K562 (cell line): ENCODE data around the gene ERMP1. TPM values are rescaled to one million over a fixed set of nuclear protein-coding genes. Genes with fewer than 3 reads are reported as not detected.

Experiments used
- BHLHE40 ChIP-seq: IDR thresholded peaks from 2 replicates; pipeline ENCODE4 v1.6.1; 2011; ENCODE audit warnings: low read length, improper control_type of control experiment
- BRD4 ChIP-seq: fragments of 200-600 bp; sonication (generic); IDR thresholded peaks from 2 replicates; pipeline ENCODE4 v1.6.1; 2017; ENCODE audit warnings: inconsistent platforms
- EHMT2 ChIP-seq: fragments of 450-650 bp; IDR thresholded peaks from 2 replicates; pipeline ENCODE4 v1.6.1; 2018; ENCODE audit warnings: antibody characterized with exemption
- HLTF ChIP-seq: fragments of 450-650 bp; IDR thresholded peaks from 2 replicates; pipeline ENCODE4 v1.6.1; 2016
- JUND ChIP-seq, 2 experiments: IDR thresholded peaks; 2 replicates in 1 of 2; 3 replicates in 1 of 2; pipeline ENCODE4 v1.6.1; 2011; ENCODE audit warnings: borderline replicate concordance in 2 of 2, low read depth in 2 of 2, low read length in 2 of 2, improper control_type of control experiment in 1 of 2, missing biosample characterization in 1 of 2, missing genetic modification characterization in 1 of 2, missing genetic modification reagents in 1 of 2
- NFRKB ChIP-seq: fragments of 450-650 bp; IDR thresholded peaks from 2 replicates; pipeline ENCODE4 v1.6.1; 2016; ENCODE audit warnings: low read depth
- PURB ChIP-seq: sonication (generic); formaldehyde crosslinking; IDR thresholded peaks from 2 replicates; pipeline ENCODE4 v1.9.0; 2021; ENCODE audit warnings: low read depth, mild to moderate bottlenecking, missing genetic modification reagents
- SPI1 ChIP-seq: IDR thresholded peaks from 2 replicates; pipeline ENCODE4 v1.6.1; 2011; ENCODE audit warnings: low read depth, low read length, control low read depth, borderline replicate concordance
- TEAD1 ChIP-seq, 2 experiments: fragments of 450-650 bp in 1 of 2; sonication (generic) in 1 of 2; formaldehyde crosslinking; IDR thresholded peaks; 2 replicates each; pipeline versions ENCODE4 v1.4.0 to v1.8.0; 2020 to 2022; ENCODE audit warnings: mild to moderate bottlenecking in 2 of 2, missing genetic modification reagents in 1 of 2
- ZNF57 ChIP-seq: fragments of 450-650 bp; formaldehyde crosslinking; IDR thresholded peaks from 2 replicates; pipeline ENCODE4 v1.4.0; 2020; ENCODE audit warnings: mild to moderate bottlenecking, moderate library complexity
- ZNF76 ChIP-seq: fragments of 250-450 bp; sonication (Bioruptor Pico); IDR thresholded peaks from 2 replicates; pipeline ENCODE4 v1.4.0; 2020; ENCODE audit warnings: mild to moderate bottlenecking, moderate library complexity, borderline replicate concordance
- polyA plus RNA-seq, 8 experiments: library from polyadenylated mRNA; depleted of rRNA in 4 of 8; stranded (reverse) in 5 of 8; unstranded in 3 of 8; fragments of >200 nt; fragmentation: Nextera tagmentation in 2 of 8; fragmentation: Illumina TruSeq in 1 of 8; extraction: Ambion mirVana in 2 of 8; extraction: Trizol in 1 of 8; gene quantifications; 2 replicates each; pipeline versions ENCODE4 v1.2.1 to v1.2.3, GENCODE V29; 2011 to 2014; ENCODE audit warnings: inconsistent platforms in 1 of 8, missing spikeins in 1 of 8
- total RNA-seq, 7 experiments: library from RNA; depleted of rRNA in 6 of 7; stranded (reverse); fragments of >200 nt in 6 of 7; fragmentation: Illumina TruSeq in 2 of 7; extraction: Trizol in 2 of 7; gene quantifications; 2 replicates each; pipeline versions ENCODE4 v1.2.1 to v1.2.3, GENCODE V29; 2011 to 2021; ENCODE audit warnings: low replicate concordance in 1 of 7
- TF ChIP-seq, protein P1 (sequence below), 2 experiments: fragments of 450-650 bp; IDR thresholded peaks; 2 replicates each; pipeline ENCODE4 v1.6.1; 2016
- TF ChIP-seq, protein P2 (sequence below), 2 experiments: fragments of 450-650 bp in 1 of 2; sonication (generic) in 1 of 2; formaldehyde crosslinking in 1 of 2; IDR thresholded peaks in 1 of 2; conservative IDR thresholded peaks in 1 of 2; 2 replicates each; pipeline versions ENCODE4 v1.6.1 to v1.8.1; 2016 to 2023; ENCODE audit warnings: mild to moderate bottlenecking in 2 of 2, moderate library complexity in 2 of 2, inconsistent platforms in 1 of 2, missing genetic modification reagents in 1 of 2
- TF ChIP-seq, protein P3 (sequence below): sonication (generic); formaldehyde crosslinking; IDR thresholded peaks from 2 replicates; pipeline ENCODE4 v1.8.0; 2022; ENCODE audit warnings: missing genetic modification reagents, mild to moderate bottlenecking, moderate library complexity, borderline replicate concordance
- TF ChIP-seq, protein P4 (sequence below), 2 experiments: fragments of 450-650 bp; formaldehyde crosslinking in 1 of 2; IDR thresholded peaks; 2 replicates each; pipeline versions ENCODE4 v1.4.0 to v1.6.1; 2014 to 2020; ENCODE audit warnings: mild to moderate bottlenecking in 2 of 2, borderline replicate concordance in 1 of 2, low read depth in 1 of 2

The ERMP1 gene
- total and polyA plus RNA-seq, 9 of the 15 experiments (the other 6 are each of a cell fraction or from before 2014, with no cell fraction given), result 2.5 to 26.3 (median 12.6) TPM

DNA sequence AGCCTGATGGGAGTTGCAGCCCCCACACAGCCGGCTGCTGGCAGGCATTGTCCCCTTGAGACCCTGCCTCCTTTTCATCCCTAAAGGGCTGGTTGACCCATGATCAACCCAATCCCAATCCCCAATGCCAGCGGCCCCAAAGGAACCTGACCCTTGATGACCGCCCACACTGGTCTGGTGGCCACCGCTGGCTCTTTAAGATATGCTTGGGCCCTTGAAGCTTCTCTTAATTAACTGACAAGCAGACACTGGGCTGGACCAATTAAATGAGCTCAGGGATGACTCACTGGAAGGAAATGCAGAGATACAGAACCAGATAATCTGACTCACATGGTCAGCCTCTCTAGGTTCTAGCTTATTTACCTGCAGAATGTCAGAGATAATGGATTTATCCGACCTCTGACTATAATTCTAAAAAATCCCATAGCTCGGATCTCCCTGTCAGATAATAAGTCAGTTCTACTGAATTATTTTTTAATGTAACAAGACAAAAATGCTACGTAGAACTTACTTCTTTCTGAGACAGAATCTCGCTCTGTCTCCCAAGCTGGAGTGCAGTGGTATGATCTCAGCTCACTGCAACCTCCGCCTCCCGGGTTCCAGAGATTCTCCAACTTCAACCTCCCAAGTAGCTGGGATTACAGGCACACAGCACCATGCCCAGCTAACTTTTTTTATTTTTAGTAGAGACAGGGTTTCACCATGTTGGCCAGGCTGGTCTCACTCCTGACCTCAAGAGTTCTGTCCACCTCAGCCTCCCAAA, 46.7 kb upstream of the ERMP1 start (continued):
- TF ChIP-seq, protein P1, sequence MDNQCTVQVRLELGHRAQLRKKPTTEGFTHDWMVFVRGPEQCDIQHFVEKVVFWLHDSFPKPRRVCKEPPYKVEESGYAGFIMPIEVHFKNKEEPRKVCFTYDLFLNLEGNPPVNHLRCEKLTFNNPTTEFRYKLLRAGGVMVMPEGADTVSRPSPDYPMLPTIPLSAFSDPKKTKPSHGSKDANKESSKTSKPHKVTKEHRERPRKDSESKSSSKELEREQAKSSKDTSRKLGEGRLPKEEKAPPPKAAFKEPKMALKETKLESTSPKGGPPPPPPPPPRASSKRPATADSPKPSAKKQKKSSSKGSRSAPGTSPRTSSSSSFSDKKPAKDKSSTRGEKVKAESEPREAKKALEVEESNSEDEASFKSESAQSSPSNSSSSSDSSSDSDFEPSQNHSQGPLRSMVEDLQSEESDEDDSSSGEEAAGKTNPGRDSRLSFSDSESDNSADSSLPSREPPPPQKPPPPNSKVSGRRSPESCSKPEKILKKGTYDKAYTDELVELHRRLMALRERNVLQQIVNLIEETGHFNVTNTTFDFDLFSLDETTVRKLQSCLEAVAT (IDR thresholded peaks at IDR 0.05), result no peak
- TF ChIP-seq, protein P2, sequence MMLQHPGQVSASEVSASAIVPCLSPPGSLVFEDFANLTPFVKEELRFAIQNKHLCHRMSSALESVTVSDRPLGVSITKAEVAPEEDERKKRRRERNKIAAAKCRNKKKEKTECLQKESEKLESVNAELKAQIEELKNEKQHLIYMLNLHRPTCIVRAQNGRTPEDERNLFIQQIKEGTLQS (IDR thresholded peaks at IDR 0.05), result peak; percentile 98
- TF ChIP-seq, protein P2 (CRISPR knock-in tag; conservative IDR thresholded peaks at IDR 0.05), result peak; percentile 91
- TF ChIP-seq ZNF76 (CRISPR knock-in tag), result no peak
- TF ChIP-seq JUND (IDR thresholded peaks at IDR 0.05; ENCODE audit: borderline replicate concordance, low read depth, low read length), result peak; percentile 99
- TF ChIP-seq JUND (tag; IDR thresholded peaks at IDR 0.05; ENCODE audit: borderline replicate concordance, low read depth, low read length), result peak; percentile 99
- peak; percentile 61; the same call in 1 of the 2 replicates for TF ChIP-seq EHMT2
- TF ChIP-seq ZNF57 (CRISPR knock-in tag), result no peak
- peak; percentile 90 to 95 for TF ChIP-seq TEAD1 (CRISPR knock-in tag; IDR thresholded peaks at IDR 0.05)
- TF ChIP-seq NFRKB, result no peak
- no peak for TF ChIP-seq BHLHE40
- TF ChIP-seq, protein P3, sequence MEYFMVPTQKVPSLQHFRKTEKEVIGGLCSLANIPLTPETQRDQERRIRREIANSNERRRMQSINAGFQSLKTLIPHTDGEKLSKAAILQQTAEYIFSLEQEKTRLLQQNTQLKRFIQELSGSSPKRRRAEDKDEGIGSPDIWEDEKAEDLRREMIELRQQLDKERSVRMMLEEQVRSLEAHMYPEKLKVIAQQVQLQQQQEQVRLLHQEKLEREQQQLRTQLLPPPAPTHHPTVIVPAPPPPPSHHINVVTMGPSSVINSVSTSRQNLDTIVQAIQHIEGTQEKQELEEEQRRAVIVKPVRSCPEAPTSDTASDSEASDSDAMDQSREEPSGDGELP, result 0 out of 2 replicates have a peak, but pooled peaks have one; percentile 31
- TF ChIP-seq BRD4, result no peak
- no peak for TF ChIP-seq SPI1
- TF ChIP-seq PURB (CRISPR knock-in tag), result no peak
- TF ChIP-seq, protein P4, sequence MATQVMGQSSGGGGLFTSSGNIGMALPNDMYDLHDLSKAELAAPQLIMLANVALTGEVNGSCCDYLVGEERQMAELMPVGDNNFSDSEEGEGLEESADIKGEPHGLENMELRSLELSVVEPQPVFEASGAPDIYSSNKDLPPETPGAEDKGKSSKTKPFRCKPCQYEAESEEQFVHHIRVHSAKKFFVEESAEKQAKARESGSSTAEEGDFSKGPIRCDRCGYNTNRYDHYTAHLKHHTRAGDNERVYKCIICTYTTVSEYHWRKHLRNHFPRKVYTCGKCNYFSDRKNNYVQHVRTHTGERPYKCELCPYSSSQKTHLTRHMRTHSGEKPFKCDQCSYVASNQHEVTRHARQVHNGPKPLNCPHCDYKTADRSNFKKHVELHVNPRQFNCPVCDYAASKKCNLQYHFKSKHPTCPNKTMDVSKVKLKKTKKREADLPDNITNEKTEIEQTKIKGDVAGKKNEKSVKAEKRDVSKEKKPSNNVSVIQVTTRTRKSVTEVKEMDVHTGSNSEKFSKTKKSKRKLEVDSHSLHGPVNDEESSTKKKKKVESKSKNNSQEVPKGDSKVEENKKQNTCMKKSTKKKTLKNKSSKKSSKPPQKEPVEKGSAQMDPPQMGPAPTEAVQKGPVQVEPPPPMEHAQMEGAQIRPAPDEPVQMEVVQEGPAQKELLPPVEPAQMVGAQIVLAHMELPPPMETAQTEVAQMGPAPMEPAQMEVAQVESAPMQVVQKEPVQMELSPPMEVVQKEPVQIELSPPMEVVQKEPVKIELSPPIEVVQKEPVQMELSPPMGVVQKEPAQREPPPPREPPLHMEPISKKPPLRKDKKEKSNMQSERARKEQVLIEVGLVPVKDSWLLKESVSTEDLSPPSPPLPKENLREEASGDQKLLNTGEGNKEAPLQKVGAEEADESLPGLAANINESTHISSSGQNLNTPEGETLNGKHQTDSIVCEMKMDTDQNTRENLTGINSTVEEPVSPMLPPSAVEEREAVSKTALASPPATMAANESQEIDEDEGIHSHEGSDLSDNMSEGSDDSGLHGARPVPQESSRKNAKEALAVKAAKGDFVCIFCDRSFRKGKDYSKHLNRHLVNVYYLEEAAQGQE (IDR thresholded peaks at IDR 0.05; ENCODE audit: borderline replicate concordance), result no peak
- TF ChIP-seq, protein P4 (CRISPR knock-in tag; IDR thresholded peaks at IDR 0.05; ENCODE audit: low read depth), result no peak
- TF ChIP-seq HLTF, result no peak
